Stomach (tissue), 4 donors: ENCODE data around the gene ONECUT3.

Source experiments
- EP300 ChIP-seq: sonication (generic); formaldehyde crosslinking; IDR thresholded peaks from one replicate; pipeline ENCODE4 v1.6.1; 2017; ENCODE audit warnings: antibody characterized with exemption
- POLR2A ChIP-seq, 4 donors: fragments of 450-650 bp; IDR thresholded peaks; one replicate each; pipeline ENCODE4 v1.6.1; 2016; ENCODE audit warnings: antibody characterized with exemption in 4 of 4, control low read depth in 2 of 4, mild to moderate bottlenecking in 1 of 4, moderate library complexity in 1 of 4
- POLR2AphosphoS5 ChIP-seq, 3 donors: sonication (generic); formaldehyde crosslinking; IDR thresholded peaks; one replicate each; pipeline ENCODE4 v1.6.1; 2016; ENCODE audit warnings: antibody characterized with exemption in 3 of 3
- TF ChIP-seq, protein P1 (sequence below), 7 experiments: fragments of 450-650 bp in 4 of 7; fragments of 200-600 bp in 3 of 7; sonication (generic) in 3 of 7; IDR thresholded peaks; one replicate each; pipeline ENCODE4 v1.5.1; 2016 to 2019; ENCODE audit warnings: antibody characterized with exemption in 7 of 7, control low read depth in 2 of 7, mild to moderate bottlenecking in 1 of 7

DNA sequence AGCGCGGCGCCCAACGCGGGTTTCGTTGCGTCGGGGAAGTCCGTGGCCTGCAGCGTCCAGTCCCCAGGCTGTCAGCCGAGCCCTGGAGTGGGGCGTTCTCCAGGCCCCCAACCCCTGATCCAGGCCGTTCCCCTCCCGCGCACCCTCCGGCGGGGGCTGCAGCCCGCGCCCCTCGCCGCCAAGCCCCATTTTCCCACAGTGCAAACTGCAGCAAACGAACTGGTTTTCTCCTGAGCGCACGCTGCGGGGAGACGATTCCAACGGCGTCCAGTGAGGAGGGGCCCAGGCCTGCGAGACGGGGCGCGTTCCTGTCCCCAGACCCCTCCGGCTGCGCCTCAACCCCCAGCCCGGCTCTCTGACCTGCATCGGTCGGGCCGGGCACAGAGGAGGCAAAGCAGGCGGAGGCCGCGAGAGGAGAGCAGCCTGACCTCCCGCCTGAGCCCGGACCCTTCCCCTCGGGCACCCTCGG is 4.4 kb upstream of the ONECUT3 start:
- TF ChIP-seq POLR2AphosphoS5 (IDR thresholded peaks at IDR 0.05) (no peak), EP300 (no peak), POLR2A (IDR thresholded peaks at IDR 0.05) (no peak)
- TF ChIP-seq, protein P1, sequence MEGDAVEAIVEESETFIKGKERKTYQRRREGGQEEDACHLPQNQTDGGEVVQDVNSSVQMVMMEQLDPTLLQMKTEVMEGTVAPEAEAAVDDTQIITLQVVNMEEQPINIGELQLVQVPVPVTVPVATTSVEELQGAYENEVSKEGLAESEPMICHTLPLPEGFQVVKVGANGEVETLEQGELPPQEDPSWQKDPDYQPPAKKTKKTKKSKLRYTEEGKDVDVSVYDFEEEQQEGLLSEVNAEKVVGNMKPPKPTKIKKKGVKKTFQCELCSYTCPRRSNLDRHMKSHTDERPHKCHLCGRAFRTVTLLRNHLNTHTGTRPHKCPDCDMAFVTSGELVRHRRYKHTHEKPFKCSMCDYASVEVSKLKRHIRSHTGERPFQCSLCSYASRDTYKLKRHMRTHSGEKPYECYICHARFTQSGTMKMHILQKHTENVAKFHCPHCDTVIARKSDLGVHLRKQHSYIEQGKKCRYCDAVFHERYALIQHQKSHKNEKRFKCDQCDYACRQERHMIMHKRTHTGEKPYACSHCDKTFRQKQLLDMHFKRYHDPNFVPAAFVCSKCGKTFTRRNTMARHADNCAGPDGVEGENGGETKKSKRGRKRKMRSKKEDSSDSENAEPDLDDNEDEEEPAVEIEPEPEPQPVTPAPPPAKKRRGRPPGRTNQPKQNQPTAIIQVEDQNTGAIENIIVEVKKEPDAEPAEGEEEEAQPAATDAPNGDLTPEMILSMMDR (IDR thresholded peaks at IDR 0.05) = no peak
